Gastroesophageal sphincter (tissue), 4 donors: ENCODE measurements around the gene ATP1A2. TPM values are rescaled to one million over a fixed set of nuclear protein-coding genes. Genes with fewer than 3 reads are reported as not detected.

ENCODE experiments used
- ATAC-seq: fragments of 150-250 bp; one replicate; pipeline ENCODE4 v1.9.1; 2016; ENCODE audit warnings: mild to moderate bottlenecking, moderate library complexity
- H3K27ac ChIP-seq, 4 donors: fragments of 200-600 bp; sonication (generic) in 3 of 4; 1 replicate in 3 of 4; 2 replicates in 1 of 4; pipeline ENCODE4 v1.5.1; 2016 to 2019
- H3K27me3 ChIP-seq: fragments of 200-600 bp; sonication (generic); one replicate; pipeline ENCODE4 v1.5.1; 2019
- H3K36me3 ChIP-seq, 2 donors: fragments of 200-600 bp; sonication (generic); one replicate each; pipeline ENCODE4 v1.5.1; 2019; ENCODE audit warnings: control low read depth in 1 of 2
- H3K4me1 ChIP-seq, 3 donors: fragments of 200-600 bp; sonication (generic); 1 replicate in 2 of 3; 2 replicates in 1 of 3; pipeline ENCODE4 v1.5.1; 2016 to 2019; ENCODE audit warnings: control low read depth in 2 of 3
- H3K4me3 ChIP-seq, 2 donors: fragments of 200-600 bp; sonication (generic); one replicate each; pipeline ENCODE4 v1.5.1; 2019; ENCODE audit warnings: mild to moderate bottlenecking in 1 of 2, moderate library complexity in 1 of 2
- H3K9me3 ChIP-seq, 3 donors: fragments of 200-600 bp; sonication (generic); one replicate each; pipeline ENCODE4 v1.5.1; 2017 to 2019; ENCODE audit warnings: control low read depth in 2 of 3
- CTCF ChIP-seq, 4 experiments: fragments of 200-600 bp in 2 of 4; fragments of 450-650 bp in 2 of 4; sonication (generic) in 1 of 4; IDR thresholded peaks; one replicate each; pipeline ENCODE4 v1.5.1; 2017 to 2019; ENCODE audit warnings: antibody characterized with exemption in 4 of 4, mild to moderate bottlenecking in 2 of 4, moderate library complexity in 2 of 4
- EP300 ChIP-seq: sonication (generic); formaldehyde crosslinking; IDR thresholded peaks from one replicate; pipeline ENCODE4 v1.6.1; 2017; ENCODE audit warnings: antibody characterized with exemption, mild to moderate bottlenecking
- POLR2A ChIP-seq, 2 donors: fragments of 450-650 bp; IDR thresholded peaks; one replicate each; pipeline ENCODE4 v1.6.1; 2017; ENCODE audit warnings: antibody characterized with exemption in 2 of 2, mild to moderate bottlenecking in 2 of 2, moderate library complexity in 1 of 2
- POLR2AphosphoS5 ChIP-seq: sonication (generic); formaldehyde crosslinking; IDR thresholded peaks from one replicate; pipeline ENCODE4 v1.6.1; 2017; ENCODE audit warnings: antibody characterized with exemption
- WGBS, 2 donors: methylation state at CpG; one replicate each; pipeline ENCODE4 v1.1.5; 2018; ENCODE audit warnings: low coverage in 1 of 2; 5-methylcytosine and 5-hydroxymethylcytosine counted together
- total RNA-seq, 4 donors: library from RNA; depleted of rRNA; stranded (reverse); fragments of >200 nt; gene quantifications; one replicate each; pipeline ENCODE4 v1.1.0, GENCODE V29; 2016

Gene ATP1A2
- total RNA-seq, 4 donors from 2014 or later, result 100 to 348 (median 142) TPM

GRCh38 chr1:160163615-160164014, 48.1 kb downstream of the ATP1A2 start:
- WGBS, 2 donors, result 83 to 100% methylated on average over 1 of the region's 1 CpG
- ATAC-seq, result no peak
- Histone ChIP-seq H3K27ac (no peak overlapping the region), H3K4me1 (no peaks in the 10 kb centered on the region), H3K9me3 (no peaks in the 10 kb centered on the region), H3K27me3 (no peaks in the 10 kb centered on the region), H3K36me3 (no peaks in the 10 kb centered on the region), H3K4me3 (no peak overlapping the region)
- no peak for TF ChIP-seq POLR2AphosphoS5
- no peak for TF ChIP-seq POLR2A (IDR thresholded peaks at IDR 0.05)
- no peak for TF ChIP-seq CTCF (IDR thresholded peaks at IDR 0.05)
- TF ChIP-seq EP300, result no peak

GRCh38 chr1:160164121-160164520, 48.6 kb downstream of the ATP1A2 start:
- no peaks in the 10 kb centered on the region for H3K36me3 ChIP-seq
- WGBS, 2 donors, result 66 to 86% methylated on average over 9 to 10 of the region's 10 CpGs
- no peak overlapping the region for H3K4me3 ChIP-seq
- ATAC-seq, result no peak
- no peak for TF ChIP-seq EP300
- TF ChIP-seq POLR2AphosphoS5, result no peak
- no peaks in the 10 kb centered on the region for H3K9me3 ChIP-seq
- H3K27ac ChIP-seq, result no peak overlapping the region
- no peaks in the 10 kb centered on the region for H3K27me3 ChIP-seq
- H3K4me1 ChIP-seq, result no peaks in the 10 kb centered on the region

GRCh38 chr1:160166166-160166868, 50.8 kb downstream of the ATP1A2 start:
- WGBS, 2 donors, result 67 to 75% methylated on average over 3 to 9 of the region's 12 CpGs
- ATAC-seq, result no peak
- no peak overlapping the region for H3K4me3 ChIP-seq
- no peaks in the 10 kb centered on the region for H3K27me3 ChIP-seq
- no peaks in the 10 kb centered on the region for H3K36me3 ChIP-seq
- H3K4me1 ChIP-seq, result no peaks in the 10 kb centered on the region
- TF ChIP-seq CTCF (IDR thresholded peaks at IDR 0.05), result no peak
- no peak for TF ChIP-seq EP300
- no peak for TF ChIP-seq POLR2AphosphoS5
- no peak for TF ChIP-seq POLR2A (IDR thresholded peaks at IDR 0.05)
- H3K27ac ChIP-seq, result no peak overlapping the region
- no peaks in the 10 kb centered on the region for H3K9me3 ChIP-seq

GRCh38 chr1:160167056-160167455, 51.5 kb downstream of the ATP1A2 start:
- no CpG with 5 or more reads among the region's 4 CpGs for WGBS, 2 donors
- TF ChIP-seq EP300, result no peak
- TF ChIP-seq CTCF (IDR thresholded peaks at IDR 0.05), result no peak
- TF ChIP-seq POLR2AphosphoS5, result no peak
- TF ChIP-seq POLR2A (IDR thresholded peaks at IDR 0.05), result no peak
- Histone ChIP-seq H3K9me3 (no peaks in the 10 kb centered on the region), H3K4me1 (no peaks in the 10 kb centered on the region), H3K36me3 (no peaks in the 10 kb centered on the region), H3K4me3 (no peak overlapping the region), H3K27me3 (no peaks in the 10 kb centered on the region), H3K27ac (no peak overlapping the region)
- no peak for ATAC-seq

GRCh38 chr1:160167580-160167979, 52.0 kb downstream of the ATP1A2 start:
- Histone ChIP-seq H3K36me3 (no peaks in the 10 kb centered on the region), H3K27ac (no peak overlapping the region), H3K27me3 (no peaks in the 10 kb centered on the region), H3K4me3 (no peak overlapping the region), H3K9me3 (no peaks in the 10 kb centered on the region), H3K4me1 (no peaks in the 10 kb centered on the region)
- no peak for ATAC-seq
- no peak for TF ChIP-seq EP300
- TF ChIP-seq CTCF (IDR thresholded peaks at IDR 0.05), result no peak
- TF ChIP-seq POLR2AphosphoS5, result no peak
- TF ChIP-seq POLR2A (IDR thresholded peaks at IDR 0.05), result no peak
- 90 to 95% methylated on average over 6 of the region's 6 CpGs for WGBS, 2 donors
